Glomerular visceral epithelial cell (primary cell): Measurements from ENCODE around the gene SEC62.
A peak's percentile ranks its signal among the peaks of the same experiment; 100 is the strongest.

Experiments
- DNase-seq: peaks from one replicate; pipeline ENCODE4 v3.0.0-alpha.2; 2016; ENCODE audit errors: extremely low spot score

Gene SEC62, protein sequence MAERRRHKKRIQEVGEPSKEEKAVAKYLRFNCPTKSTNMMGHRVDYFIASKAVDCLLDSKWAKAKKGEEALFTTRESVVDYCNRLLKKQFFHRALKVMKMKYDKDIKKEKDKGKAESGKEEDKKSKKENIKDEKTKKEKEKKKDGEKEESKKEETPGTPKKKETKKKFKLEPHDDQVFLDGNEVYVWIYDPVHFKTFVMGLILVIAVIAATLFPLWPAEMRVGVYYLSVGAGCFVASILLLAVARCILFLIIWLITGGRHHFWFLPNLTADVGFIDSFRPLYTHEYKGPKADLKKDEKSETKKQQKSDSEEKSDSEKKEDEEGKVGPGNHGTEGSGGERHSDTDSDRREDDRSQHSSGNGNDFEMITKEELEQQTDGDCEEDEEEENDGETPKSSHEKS

DNA sequence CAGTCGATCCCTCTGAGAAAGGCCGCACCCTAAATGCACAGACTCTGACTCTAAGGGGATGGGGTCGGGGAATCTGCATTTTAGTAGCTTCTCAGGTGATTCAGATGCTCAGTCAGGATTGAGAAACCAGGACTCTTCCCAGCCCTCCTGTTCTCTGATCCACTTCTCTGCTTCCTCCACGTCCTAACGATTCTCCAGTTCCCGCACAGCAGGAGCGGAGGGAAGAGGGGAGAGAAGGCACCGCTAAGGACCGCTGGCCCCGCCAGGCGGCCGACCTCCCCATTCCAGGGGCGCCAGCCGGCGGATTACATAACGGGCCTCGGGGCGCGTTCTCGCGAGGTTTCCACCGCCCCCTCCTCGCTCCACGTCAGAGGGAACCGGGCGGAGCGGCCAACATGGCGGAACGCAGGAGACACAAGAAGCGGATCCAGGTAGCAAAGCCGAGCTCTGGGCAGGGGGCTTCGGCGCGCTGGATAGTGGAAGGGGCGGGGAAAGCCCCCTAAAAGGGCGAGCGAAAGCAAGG is at the start of gene SEC62:
TSS of gene SEC62 (plus strand) at position 380 of the 523 bp plus-strand sequence. CDS start at position 396, 16 bp downstream.
- peak; percentile 89 for DNase-seq

DNA sequence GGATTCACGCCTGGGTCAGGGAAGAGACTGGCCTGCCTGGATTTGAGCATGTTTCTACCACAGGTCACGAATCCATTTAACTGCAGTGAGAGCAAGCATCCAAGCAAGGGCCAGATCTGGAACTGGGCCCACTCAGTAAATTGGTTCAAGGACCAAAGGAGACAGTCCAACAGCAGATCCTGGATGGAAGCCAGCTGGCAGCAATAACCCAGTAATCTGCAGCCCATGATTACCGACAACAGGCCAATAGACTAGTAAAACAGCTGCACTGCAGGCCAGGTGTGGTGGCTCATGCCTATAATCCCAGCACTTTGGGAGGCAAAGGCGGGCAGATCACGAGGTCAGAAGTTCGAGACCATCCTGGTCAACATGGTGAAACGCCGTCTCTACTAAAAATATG is 43.4 kb upstream of the SEC62 start:
- peak; percentile 7 for DNase-seq

DNA sequence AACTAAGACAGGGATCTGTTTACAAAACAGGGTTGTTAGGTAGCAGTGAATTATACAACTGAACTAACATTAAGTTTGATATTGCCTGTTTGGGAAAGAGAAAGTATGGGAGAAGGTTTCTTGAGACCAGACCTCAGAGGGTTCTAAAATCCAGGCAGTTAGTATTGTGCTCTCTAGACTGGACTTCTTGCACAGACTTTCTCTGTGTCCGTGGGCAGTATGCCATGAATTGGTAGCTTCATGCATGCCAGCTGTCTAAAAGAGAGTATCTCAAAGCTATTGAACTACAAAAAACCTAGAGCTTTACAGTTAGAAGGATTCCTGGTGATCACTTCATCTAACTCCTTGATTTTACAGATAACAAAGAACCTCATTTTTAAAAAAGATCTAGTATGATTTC is 42.8 kb upstream of the SEC62 start:
- no peak for DNase-seq

DNA sequence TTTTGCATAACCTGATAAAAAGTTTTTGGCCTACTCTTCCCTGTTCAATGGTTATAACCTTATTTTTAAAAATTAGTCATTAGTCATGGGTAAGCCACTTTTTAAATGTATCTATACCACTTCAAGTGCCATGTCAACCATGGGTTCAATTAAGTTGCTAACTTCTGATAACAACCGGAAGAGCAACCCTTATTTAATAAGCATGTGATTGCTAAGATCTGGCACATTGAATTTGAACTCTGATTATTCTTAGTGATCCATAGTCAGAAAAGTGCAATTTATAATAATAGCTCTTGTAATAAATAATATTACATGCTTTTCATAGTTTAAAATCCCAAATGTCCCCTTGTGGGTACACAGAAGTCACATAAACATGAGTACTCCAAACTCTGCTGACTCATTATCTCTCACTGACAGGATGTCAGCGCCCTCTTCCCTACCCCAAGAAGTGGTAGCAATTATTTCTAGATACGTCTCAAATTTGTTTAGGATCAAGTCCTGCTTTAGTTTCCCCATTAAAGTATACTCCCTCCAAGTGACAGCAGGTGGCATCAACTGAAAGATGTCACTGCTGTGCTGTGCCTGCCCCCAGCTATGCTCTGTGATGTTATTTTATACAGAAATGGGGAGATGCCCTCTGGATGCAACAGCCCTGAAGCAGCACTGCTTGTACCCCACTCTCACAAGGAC is 36.6 kb upstream of the SEC62 start:
- no peak for DNase-seq

DNA sequence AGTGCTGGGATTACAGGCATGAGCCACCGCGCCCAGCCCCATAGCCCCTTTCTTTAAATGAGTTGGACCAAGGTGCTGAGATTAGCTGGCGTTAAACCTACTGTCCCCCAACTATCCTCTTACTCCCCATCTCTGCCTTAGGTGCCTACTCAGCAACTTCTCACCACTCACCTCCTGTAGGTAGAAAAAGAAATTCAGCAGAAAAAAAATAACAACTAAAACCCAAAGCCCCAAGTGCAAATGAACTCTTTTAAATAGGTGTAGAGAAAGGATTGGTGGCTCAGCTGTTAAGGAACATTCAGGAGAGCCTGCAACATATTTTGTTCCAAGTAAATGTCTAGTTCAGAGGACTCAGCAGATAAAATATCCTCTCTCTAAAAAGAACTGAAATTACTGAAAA is 35.8 kb upstream of the SEC62 start:
- no peak for DNase-seq

DNA sequence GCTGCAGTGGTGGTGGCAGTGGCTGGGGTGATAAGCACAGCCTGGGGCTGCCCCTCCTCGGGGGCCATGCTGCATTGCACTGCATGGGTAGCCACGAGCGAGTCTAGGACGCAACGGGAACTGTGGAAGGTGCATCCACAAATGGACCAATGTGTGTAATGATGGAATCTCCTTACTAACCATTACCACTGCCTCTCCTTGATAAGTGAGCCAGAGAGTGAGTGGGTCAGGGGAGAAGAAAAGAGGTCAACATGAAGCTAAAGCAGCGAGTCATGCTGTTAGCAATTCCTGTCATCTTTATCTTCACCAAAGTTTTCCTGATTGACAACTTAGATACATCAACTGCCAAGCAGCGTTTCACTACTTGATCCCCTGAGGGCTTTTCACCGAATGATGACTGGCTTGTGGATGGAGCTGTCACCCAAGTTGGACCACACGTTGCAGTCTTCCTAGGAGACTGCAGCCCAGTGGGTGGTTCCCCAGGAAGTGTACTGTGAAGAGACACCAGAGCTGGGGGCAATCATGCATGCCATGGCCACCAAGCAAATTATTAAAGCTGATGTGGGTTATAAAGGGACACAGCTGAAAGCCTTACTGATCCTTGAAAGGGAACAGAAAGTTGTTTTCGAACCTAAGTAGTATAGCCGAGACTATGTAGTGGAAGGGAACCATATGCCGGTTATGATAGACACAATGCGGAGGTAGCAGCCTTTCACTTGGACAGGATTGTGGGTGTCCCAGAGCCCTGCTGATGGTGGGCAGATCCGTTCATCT is 34.7 kb upstream of the SEC62 start:
- DNase-seq, result no peak

DNA sequence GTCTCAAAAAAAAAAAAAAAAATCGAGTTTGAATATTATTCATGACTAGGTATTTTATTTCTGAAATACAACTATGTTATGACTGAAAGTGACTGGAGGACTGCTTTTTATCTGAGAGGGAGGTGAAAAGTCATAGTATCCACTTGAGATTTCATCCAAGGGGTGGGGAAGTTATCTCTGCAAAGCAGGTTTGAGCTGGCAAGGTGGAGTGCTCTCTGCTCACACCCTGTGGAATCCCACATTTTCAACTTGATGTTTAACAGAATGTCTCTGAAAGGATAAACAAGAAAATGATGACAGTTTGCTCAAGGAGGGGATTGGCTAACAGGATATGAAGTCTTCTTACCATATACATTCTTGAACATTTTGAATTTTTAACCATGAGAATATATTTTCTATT is 27.3 kb upstream of the SEC62 start:
- no peak for DNase-seq

DNA sequence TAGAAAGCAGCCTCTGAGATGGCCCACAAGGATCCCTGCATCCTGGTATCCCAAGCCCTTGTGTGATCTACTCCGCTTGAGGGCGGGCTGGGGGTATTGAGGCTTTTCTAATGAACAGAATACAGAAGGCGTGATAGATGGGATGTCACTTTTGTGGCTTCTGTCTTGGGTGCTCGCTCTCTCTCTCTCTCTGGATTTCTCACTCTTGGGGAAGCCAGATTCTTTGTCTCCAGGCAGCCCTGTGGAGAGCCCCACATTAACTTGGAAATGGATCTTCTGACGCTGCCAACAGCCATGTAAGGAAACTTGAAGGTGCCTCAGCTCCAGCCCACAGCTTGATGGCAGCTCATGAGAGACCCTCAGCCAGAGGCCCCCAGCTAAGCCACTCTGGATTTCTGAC is 26.9 kb upstream of the SEC62 start:
- DNase-seq, result no peak

DNA sequence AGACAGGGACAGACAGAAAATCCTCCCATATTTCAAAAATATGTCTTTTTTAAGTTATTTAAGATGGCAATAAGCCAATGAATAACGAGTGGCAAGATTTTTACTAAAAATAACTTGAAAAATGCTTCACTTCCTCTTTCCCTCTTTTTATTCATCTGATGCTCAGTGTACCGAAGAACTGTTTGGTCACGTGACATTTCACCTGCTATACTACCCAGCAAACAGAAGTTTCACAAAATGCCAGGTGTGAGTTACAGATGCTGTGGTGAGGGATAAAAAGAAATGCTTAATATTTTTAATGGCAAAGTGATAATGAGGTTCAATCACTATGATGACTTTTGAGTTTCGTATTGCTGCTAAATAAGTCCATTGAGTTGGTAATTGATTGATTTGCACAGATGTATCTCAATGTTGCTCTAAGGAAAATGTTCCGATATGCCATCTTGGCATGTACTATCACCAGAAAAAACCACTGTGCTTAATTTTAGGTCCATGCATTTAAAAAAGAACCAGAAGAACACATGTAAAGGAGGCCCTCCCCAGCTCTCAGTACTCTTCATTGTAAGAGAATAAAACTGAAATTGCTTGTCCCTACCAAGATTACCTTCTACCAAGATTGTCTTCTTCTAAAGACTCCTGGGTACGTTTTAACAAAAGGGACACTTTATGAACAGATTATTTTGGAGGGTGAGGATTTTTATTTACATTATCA is 26.0 kb upstream of the SEC62 start:
- no peak for DNase-seq

DNA sequence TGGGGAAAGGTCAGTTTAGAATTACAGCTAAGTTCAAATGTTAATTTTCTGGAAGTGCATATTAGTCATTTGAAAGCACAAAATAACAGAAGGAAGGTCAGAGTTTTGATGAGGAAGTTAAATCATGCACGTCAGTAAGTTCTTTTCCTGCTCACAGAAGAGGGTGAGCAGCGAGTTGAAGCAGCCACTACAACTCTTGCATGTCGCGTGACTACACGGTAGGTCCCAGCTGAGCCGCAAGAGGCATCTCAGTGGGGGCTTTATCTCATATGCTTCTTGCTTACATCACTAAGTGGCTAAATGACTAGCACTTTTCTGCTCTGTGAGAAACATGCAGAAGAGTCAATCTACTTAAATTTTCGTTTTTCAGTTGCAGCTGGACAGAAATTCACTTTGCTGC is 21.3 kb upstream of the SEC62 start:
- peak; percentile 15 for DNase-seq

DNA sequence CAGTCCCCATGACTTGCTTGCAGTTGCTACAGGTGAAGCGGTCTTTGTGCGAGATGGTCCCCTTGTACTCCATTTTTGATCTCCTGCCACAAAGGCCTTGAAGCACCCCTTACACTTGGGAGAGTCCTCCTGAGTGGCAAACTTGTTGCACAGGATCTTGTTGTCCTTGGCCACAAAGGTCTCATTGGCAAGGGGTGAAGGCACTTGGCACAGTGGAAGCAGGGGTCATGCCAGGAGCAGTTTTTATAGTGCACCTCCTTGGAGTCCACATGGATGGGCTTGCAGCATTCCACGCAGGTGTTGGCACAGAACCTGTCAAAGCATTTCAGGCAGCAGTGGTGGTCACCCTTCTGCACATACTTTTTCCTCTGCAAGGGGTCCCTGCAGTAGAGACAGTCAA is 20.3 kb upstream of the SEC62 start:
- no peak for DNase-seq

DNA sequence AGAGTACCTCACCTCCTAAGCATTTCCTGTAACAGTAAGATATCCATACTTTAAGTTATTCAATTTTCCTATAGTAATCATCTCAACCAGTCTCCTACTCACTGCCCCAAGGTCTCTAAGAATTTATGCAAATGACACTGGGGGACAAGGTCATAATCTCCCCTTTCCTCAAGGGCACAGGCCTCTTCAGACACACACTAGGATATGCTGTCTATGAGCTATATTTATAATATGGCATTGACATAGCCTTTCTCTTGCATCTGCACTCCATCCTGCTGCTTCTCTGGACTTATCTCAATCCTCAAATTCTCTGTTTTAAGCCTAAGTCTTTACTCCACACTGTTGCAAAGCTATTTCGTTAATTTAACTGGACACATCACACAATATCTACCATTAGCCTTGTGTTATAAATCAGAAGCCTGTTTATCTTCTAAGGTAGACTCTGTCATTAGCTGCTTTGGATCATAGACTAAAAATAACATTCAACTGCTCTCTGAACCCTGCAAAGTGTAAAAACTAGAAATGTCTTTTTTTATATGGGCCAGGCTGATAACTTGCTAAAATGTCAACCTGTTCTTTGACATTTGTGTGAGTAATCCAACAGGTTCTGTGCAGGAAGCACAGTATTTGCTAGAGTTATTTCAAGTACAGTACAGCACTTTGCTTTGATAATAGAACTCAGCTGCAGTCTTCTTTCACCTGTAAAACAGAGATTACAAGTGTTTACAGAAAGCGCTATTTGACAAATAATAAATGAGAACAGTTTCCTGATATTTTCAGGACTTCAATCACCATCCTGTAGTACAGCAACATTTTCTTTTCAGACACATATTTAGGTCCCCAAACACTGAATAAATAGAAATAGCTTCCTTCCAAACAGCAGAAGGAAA is 17.8 kb upstream of the SEC62 start:
- no peak for DNase-seq

DNA sequence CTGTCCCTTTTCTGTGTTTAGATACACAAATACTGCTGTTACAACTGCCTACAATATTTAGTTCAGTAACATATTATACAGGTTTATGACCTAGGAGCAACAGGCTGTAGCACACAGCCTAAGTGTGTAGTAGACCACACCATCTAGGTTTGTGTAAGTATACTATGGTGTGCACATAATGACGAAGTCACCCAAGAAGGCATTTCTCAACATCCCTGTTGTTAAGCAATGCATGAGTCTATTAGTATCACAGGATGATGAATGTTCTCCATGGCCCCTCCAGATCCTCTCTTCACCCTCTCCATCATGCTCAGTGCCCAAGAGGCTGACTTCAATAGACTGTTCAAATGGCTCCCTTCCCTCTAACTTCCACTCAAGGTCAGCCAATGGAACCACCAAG is 14.6 kb upstream of the SEC62 start:
- no peak for DNase-seq

DNA sequence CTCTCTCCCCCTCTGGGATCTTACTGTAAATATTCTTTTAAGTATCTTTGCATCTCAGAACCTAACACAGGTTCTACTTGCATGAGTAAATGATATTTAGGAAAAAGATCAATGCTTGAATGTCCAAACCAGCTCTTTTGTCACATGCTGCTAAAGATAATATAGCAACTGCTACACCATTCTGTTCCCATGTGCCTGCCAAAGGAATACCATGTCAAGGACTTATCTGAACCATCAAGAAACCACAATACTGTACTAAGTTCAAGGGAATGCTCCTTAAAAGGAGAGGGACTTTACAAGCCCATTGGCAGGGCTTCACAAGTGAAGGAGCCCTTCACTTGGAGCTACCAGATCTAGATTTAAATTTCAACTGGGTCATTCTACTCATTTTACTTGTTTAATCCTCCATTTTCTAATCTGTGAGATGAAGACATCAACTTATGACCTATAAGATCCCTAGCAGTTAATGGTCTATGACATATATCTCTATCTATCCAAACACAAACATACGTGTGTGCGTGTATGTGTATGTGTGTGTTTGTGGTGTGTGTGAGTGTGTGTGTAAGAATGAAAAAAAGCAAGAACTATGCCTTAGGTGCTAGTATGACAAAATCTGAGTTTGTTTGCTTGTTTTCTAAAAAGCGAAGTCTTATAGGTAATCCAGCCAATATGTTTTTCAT is 13.0 kb upstream of the SEC62 start:
- DNase-seq, result no peak

DNA sequence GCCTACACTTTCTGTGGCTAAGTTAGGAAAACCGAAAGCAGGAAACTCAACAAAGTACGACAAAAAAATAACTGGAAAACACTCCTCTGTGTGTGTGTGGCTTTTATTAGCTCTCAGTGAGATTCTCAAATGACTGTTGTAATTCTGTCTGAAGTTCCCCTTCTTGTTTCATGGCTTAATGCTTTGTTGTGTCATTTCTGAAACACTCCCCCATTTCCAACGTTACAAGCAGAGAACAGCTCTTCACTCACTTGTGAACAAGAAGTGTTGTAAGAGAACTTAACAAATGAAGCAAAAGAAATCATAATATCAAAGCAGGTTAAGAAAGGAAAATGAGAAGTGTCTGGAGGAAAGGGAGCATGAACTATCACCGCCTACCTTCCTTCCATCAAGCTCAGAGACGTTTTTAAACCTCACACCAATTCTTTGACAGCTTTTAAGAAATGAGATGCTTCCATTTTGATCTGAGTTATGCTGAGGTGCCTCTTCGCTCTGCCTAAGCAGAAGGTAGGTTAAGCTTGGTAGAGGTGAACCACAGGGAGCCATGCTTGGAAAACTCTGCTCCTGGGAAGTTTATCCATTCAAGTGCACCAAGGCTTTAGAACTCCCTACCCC is 12.4 kb upstream of the SEC62 start:
- no peak for DNase-seq

DNA sequence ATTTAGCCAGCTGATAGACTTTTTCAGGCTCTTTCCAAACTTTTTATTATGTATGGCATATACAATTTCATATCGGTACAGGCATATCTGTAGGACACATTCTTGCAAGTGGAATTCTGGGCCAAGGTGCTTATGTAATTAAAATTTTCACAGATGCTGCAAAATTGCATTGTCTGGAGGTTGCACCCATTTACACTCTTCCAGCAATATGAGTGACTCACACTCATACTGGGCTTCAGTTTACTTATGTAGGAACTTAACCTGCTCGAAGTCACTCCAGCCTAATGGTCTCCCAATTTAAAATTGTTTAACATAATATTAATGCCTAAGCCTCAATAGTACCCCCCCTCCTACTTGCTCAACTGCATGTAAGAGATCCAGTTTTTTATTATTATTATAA is 11.2 kb upstream of the SEC62 start:
- DNase-seq, result no peak

DNA sequence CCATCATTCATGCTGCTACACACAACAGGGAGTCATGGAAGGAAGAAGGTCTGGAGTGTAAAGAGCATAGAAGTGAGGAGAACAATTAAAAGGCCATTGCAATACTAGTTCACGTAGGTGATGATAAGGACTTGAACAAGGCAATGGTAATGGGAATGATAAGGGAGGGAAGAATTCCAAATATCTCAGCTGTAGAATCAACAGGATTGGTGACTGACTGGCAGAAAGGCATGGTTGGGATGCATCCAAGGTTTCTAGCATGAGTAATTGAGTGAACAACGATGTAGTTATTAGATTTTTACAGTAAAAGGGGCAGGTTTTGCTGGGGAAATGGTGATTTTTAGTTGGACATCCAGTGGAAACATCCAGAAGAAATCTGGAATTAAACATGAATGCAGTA is 2.4 kb upstream of the SEC62 start:
- no peak for DNase-seq

DNA sequence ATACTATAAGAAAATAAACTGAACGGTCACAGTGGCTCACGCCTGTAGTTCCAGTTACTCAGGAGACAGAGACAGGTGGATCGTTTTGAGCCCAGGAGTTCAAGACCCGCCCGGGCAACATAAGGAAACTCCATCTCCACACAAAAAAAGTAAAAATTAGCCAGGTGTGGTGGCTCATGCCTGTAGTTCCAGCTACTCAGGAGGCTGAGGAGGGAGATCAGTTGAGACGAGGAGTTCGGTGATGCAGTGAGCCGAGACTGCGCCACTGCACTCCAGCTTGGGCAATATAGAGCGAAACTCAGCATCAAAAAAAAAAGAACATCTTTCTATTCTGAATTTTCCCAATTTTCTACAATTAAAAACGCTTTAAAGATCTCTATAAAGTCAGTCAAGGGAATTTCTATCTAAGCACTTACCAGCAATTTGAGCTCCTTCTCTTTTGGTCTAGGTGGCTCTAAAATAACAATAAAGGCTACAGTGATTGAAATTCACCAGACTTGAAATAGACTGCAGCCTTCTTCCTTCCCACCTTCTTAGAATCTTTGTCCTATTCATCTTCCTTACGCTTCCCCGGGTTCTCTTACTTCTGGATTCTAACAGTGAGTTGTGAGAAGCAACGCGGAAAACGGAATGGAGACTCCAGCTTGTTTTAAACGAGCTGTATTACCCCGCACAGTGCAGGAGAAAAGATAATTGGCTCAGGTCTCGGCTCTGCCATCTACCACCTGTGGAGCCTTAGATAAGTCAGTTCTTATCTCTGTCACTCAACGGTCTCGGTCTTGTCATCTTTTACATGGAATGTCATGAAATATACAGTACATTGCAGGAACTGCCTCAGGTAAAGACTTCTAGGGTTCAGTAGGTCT is 812 bp upstream of the SEC62 start:
- DNase-seq, result peak; percentile 0
